Eye (tissue), 1 donor: ENCODE measurements around the gene ZBTB24.
A peak's percentile ranks its signal among the peaks of the same experiment; 100 is the strongest.

Experiments used
- DNase-seq: peaks from one replicate; pipeline ENCODE4 v3.0.0-alpha.2; 2015

The ZBTB24 gene

DNA sequence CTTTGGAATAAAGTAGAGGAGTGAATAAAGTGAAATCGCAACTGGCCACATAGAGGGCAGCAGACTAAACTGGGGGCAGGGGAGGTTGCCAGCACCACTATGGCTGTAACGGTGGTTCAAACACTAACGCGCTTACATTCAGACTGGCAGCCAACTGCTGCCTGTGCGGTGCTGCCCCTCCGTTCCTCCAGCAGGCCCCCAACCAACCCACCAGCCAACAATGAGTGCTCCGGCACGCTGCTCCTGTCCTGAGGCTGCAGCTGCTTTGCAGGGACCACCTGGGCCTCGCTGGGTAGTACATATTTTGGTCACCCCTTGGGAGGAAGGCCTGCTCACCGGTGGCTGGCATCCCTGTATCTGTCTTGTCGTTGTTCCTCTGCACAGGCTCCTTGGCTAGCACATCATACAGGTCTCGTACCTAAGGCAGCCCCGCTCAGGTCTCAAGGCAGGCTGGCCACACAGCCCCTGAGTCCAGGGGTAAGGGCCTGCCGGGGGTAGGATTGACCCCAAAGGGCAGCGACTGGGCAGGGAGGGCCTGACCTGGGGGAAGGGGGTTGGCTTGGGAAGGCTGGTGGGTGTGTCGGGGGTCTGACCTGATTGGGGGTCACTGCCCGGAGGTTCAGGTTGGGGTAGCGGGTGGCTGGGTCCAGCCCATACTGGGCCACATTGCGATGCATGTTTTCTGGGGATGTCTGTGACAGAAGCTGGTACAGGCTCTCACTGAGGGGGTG is 33.8 kb downstream of the ZBTB24 start:
- no peak for DNase-seq

DNA sequence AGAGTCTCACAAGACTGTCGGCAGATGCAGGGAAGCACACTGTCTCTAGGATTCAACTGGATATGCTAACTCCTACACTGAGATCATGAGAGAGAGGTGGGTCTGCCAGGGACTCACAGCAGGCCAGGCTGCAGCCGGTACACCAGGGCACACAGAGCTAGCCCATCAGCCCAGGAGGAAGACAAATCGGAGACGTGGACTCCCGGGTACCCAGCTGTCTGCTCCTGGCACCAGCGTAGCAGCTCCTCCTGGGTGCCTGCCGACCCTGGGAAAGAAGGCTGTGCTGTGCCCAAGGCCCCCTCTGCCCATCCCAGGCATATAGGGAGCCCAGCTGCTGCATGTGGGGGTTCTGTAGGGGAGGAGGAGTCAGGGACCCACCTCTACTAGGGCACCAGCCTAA is 34.4 kb downstream of the ZBTB24 start:
- DNase-seq = no peak

DNA sequence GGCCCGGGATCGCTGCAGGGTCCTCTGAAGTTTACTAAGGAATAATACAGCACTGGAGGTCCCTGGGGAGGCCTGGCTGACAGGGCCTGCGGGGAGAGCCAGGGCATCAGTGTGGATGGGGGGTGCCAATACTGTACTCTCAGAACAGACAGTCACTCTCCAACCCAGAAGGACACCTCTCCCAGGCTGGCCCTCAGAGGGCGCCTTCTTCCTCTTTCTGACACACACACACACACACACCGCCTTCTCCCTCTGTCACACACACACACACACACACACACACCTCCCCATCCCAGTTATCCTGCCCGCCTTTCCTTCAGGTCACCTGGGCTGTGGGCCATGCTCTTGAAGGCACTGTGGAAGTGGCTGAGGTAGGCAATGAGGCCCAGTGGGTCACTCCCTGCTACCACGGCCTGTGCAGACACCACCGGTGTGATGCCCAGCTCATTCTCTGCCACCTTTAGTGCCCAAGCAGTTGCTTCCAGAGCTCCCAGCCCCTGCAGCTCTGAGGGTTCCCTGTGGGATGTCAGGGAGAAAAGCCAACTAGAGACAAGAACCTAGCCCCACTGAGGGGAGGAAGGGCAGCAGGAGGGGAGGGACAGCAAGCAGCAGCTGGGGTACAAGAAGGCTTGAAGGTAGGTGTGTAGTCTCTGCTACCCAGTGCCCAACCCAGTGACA is 35.0 kb downstream of the ZBTB24 start:
- DNase-seq = no peak

DNA sequence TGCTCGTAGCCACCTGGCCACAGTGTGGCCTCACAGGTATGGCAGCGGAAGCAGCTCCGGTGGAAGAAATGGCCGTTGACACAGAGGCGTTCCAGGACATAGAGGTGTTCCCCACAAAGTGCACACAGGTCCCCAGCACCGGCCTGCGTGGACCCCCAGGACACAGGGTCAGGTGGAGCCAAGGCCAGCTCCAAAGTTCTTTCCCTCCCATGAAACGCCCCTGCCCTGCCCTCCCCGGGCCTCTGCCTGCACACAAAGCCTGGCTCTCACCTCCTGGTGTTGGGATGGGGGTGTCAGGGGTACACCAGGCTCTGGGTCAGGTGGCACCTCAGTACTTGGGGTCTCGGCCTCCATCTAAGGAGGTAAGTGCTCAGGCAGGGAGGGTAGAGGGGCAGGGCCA is 35.9 kb downstream of the ZBTB24 start:
- no peak for DNase-seq

DNA sequence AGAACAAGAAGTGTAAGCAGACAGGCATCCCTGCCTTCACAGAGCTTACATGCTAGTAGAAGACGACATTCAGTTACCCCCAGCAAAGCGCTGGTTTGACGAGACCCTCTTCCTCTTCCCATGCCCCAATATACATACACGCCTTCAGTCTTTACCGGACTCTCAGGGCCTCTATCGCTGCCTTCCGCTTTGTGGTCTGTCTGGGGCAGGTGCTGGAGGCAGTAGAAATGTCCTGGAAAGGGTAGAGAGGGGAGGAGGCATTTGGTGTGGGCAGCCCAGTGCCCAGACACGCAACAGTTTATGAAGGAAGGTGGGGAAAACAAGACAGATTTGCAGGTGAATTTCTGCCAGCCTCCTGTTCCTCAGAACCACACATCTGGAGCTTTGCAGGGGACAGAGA is 36.5 kb downstream of the ZBTB24 start:
- no peak for DNase-seq

DNA sequence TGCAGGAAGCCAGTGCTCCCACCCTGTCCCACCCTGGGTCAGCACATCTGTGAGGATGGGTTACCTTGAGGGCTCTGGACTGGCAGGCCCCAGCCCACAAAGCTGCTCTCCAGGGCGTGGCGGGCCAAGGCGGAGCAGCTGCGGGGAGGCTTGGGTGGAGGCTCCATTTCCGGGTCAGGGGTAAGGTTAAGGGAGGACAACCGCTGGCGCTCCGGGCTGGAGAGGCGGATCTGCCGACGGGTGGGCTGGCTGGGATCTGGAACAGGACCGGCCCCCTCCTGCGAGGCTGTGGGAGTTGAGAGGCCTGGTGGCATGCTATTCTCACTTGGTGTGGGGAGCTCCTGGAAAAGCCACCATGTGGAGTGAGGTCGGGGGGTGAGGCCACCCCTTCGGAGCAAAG is 36.9 kb downstream of the ZBTB24 start:
- DNase-seq = no peak

DNA sequence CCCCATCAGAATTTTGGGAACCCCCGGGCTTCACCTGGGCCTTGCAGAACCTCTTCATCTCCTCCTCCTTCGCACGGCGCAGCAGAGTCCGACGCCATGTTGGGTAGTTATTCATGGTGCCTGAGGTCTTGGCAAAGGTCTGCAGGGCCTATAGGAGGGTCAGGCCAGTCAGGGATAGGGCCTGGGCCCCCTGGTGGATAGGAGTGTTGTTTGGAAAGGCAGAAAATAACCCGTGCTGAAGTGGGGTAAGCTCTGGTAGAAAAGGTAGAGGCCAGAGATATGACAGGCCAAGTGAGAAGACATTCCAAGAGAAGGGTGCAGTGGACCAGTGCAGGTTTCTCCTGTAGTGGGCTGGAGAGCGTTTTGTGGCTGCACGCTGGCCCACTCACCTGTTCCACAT is 37.6 kb downstream of the ZBTB24 start:
- DNase-seq = no peak

DNA sequence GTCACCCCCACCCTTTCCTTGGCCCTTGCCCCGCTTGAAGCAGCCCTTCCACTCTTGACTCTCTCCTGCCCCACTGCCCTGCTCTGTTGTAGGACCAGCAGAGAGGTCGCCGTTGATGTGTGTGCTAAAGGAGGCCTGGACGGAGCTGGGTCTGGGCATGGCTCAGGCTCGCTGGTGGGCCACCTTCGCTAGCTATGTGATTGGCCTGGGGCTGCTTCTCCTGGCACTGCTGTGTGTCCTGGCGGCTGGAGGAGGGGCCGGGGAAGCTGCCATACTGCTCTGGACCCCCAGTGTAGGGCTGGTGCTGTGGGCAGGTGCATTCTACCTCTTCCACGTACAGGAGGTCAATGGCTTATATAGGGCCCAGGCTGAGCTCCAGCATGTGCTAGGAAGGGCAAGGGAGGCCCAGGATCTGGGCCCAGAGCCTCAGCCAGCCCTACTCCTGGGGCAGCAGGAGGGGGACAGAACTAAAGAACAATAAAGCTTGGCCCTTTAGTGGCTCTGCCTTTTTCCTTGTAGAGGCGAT is 39.5 kb downstream of the ZBTB24 start:
- no peak for DNase-seq

DNA sequence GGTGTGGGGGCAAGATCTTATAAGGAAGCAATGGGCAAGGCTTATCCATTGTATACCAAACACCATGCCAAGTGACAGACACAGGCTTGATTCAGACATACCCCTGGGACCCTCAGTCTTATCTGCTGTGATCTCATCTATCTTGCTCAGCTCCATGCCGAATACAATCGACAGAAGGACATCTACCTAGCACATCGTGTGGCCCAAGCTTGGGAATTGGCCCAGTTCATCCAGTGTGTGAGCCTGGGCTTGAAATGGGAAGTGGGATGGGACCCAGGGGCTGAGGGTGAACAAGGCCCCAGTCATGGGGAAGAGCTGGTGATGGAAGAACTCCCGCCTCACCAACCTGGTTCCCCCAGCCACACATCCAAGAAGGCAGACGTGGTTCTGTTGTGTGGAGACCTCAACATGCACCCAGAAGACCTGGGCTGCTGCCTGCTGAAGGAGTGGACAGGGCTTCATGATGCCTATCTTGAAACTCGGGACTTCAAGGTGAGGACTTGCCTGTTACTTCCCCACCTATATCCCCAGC is 40.6 kb downstream of the ZBTB24 start:
- DNase-seq = no peak

DNA sequence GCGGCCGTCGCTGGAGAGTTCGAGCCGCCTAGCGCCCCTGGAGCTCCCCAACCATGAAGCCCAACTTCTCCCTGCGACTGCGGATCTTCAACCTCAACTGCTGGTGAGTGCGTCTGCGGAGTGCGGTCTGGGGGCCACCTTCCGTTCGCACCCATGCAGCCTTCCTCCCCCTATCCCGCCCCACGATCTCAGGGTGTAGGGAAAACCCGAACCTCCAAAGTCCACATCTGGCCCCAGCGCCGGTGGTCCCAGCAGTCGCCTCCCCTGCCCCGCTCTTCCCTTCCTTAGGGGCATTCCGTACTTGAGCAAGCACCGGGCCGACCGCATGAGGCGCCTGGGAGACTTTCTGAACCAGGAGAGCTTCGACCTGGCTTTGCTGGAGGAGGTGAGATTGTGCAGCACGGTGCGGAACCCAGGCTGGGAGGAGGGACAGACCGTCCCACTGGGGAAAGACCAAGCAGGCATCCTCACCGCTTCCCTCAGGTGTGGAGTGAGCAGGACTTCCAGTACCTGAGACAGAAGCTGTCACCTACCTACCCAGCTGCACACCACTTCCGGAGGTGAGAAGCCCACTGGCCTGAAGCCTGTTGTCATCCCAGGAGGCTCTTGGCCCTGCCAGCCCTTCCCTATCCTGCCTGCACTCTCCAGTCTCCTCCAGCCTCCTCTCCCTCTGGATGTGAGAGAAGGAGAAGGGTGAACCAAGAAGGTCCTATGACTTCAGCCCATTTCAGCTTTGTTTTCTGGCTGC is 41.8 kb downstream of the ZBTB24 start:
- peak; percentile 74 for DNase-seq

DNA sequence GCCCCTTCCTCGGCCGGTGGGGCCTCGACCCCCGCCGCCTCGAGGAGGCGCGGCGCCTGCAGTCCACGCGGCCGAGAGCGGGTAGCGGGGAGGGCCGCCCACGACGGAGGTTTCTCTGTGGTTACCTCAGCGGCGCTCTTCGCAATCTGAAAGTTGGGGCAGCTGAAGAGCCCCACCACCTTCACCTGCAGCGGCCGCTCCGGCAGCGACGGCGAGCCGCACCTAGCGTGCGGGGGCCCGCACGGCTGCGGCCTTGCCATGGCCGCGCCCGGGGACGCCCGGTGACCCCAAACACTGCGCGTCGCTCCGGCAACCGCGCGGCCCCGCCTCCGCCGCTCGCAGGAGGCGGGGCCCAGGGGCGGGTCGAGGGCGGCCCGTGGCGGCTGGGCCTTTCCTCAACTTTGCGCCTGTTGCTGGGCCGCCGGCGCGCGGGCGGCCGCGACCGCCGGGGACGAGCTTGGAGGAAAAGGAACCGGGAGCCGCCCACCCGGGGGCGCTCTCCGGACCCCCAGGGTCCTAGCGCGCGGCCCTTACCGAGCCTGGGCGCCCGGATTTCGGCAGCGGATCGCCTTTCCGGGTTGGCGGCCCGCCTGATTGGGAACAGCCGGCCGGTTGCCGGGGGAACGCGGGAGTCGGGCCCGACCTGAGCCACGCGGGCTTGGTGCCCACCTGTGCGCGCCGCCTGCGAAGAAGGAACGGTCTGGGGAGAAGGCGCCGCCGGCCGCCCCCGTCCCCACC is 42.5 kb downstream of the ZBTB24 start, which contains the start of the genes PPIL6 and SMPD2:
Gene PPIL6, minus strand, starts transcription at position 298 of the 738 bp plus-strand sequence. Its CDS starts 38 bp downstream, at position 260.
Gene SMPD2, plus strand, starts transcription at position 394 of the 738 bp plus-strand sequence. CDS start 398 bp downstream, outside the sequence.
- DNase-seq = peak; percentile 95

DNA sequence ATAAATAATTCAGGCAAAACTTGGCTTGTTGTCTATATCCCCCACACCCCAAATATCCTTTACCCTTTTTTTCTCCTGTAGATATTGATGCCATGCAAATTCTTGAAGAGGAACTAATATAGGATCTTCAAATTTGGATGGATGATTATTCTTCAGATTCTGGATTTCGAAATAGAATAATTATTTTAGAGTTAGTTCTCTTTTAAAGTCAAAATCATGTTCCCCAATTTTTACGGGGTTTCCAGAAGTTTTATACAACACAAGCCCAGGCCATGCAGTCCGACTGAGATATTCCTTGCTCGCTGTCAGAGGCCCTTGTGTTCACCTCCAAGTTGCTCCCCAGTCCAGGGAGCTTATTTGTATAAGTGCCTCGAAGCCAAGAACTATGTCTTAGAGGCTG is 47.0 kb downstream of the ZBTB24 start:
- no peak for DNase-seq

DNA sequence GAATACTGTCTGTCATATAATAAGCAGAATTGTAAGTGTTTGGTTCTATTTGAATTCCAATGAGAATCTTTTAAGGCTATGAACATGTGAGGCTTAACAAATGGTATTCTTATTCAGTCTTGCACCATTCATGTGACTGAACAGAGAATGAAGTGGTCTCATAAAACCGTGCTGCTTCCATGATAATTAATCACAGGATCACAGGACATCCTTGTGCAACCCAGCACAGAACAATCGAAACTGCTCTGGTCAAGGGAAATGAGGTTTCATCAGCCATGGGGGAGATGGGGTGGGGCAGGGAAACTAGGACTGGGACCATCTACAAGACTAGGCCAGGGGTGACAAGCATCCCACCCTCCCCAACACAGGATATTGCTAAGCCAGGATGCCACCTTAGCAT is 48.6 kb downstream of the ZBTB24 start:
- DNase-seq = no peak

DNA sequence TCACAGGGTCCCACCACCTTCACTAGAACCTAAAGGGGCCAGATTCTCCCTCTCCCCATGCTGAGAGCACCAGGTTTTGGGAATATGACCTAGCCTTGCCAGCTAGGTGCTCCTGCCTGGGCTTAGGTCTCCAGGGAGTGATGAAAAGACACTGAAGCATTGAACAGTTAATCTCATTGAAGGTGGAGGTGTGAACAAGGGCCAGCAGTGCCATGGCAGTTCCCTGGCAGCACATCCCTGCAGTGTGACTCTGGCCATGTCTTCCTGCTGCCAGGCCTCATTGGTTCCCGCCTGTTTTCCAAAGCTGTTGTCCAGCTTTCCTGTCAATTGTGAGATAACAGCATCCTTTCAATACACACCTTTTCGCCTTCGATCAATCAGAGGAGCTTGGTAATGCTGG is 53.5 kb downstream of the ZBTB24 start:
- no peak for DNase-seq

DNA sequence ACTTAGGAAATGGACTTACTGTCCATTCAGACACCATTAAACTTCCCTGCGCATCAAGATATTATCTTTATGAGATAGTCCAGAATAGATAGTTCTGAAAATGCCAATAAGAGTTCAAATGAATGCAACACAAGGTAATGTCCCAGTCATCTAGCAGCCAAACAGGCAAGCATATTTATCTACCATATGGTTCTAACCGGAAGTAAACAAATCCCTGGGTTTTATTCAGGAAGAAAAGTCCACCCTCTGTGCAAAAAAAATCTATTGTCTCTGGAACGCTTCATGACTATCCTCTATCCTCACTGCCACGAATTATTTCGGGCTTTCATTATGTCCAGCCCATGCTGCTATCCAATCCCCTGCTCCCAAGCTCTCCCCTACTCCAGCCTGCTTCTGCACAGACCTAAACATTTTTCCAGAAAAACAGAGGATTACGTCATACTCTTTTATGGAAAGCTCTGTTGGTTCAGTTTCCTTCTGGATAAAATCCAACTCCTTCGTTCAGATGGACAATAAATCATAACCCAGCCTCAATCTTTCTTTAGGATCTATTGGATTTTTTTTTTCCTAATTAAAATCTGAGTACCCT is 54.0 kb downstream of the ZBTB24 start:
- no peak for DNase-seq

DNA sequence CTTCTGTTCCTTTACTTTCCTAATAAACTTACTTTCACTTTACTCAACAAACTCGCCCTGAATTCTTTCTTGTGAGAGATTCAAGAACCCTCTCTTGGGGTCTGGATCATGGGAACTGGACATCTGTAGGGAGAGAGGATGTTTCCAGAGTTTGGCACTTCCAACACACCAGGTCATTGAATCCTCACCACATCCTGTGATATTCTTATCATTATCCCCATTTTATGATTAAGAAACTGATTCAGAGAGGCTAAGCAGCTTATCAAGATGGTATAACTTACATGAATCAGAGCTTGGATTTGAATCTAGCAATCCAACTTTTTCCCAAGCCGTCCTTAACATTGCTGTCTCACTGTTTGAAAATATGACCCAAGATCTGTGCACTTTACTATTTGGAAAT is 58.1 kb downstream of the ZBTB24 start:
- DNase-seq = no peak

DNA sequence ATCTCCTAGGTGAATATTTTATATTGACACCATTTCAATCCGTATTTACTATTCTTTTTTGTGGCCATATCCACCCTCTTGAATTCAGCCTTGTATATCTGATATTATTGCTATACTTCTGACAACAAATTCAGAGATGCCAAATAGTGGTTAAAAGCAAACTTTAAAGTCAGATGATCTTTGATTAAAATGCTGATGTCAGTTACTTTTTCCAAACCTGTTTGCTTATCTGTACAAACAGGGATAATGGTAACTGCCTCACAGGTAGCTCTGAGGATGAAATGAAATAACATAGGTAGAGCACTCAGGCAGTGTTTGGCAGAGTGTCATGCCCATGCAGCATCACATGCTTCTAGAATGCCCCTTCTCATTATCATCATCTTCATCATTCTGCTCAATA is 61.8 kb downstream of the ZBTB24 start:
- DNase-seq = no peak

DNA sequence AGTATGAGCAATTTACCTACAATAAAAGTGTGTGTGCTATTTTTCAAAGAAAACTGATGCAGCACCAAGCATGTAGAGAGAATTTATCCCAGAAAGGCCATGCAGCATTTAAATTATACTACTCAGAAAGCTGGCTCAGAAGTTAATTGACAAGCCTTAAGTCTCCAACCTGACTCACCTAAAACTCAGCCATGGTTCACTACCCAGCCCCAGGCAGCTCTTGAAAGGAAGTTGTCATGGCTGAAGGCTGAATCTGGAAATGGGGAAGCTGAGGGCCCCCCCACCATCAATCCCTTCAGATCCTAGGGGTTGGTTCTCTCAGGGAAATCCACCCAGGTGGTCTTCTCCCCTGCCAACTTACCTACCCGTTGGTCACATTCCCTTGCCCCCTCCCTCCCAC is 62.3 kb downstream of the ZBTB24 start:
- DNase-seq = no peak

DNA sequence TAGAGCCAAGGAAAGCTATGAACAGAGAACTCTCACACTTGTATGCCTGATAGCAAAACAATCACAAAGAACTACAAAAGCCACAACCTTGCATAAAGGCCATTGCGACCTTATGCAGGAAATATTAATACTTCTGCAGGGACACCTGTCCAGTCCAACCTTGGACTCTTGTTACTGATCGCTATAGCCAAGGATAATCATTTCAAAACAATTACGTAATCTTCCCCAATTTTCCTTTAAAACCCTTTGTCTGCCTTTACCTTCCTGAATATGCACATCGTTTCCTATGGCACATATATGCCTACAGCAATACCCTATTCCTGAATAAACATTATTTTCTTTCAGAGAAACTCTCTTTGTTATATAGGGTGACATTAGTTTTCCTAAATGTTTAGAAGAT is 65.4 kb downstream of the ZBTB24 start:
- DNase-seq = no peak
